ENCODE measurements around the gene NPC1.

- TF ChIP-seq CTCF (IDR thresholded peaks at IDR 0.05) (no peak), POLR2A (IDR thresholded peaks at IDR 0.05) (no peak)
These were observed 5.5 kb downstream of the NPC1 start for GRCh38 chr18:23580677-23581367.
